ENCODE measurements around the gene PCNP. TPM values are rescaled to one million over a fixed set of nuclear protein-coding genes. Genes with fewer than 3 reads are reported as not detected.

The PCNP gene
- total and polyA plus RNA-seq, 9 of the 15 experiments (the other 6 are each of a cell fraction or from before 2014, with no cell fraction given) = 54.3 to 170 (median 150) TPM

DNA sequence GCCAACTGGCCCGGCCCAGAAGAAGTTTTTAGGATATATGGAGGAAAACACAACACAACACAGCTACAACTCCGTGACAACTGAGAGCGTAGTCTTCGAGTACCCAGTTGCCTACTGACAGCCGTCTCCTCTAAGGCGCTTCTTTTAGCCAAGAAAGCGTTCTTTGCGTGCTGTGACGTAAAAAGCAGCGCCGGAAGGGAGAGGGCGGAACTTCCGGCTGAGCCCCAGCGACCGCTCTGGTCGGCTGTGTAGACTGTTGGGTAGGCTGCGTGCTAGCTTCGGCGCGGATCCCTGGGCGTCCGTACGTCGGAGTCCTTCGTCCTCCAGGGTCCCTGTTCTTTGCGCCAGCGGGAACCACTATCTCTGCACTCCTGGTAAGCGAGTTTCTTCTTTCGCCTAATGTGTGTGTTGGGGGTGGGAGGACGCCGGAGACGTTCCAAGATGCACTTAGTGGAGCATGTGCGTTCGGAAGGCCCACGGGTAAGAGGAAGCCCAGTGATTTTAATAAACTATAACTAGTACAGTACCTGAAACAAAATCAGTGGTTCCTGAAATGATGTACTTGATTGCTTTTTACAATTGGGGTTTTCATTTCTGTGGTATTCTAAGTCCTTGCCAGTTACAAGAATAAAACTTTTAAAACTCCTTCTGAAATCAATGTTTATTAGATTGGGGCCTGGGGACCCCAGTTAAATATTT, 12.2 kb upstream of the PCNP start, which contains the start of gene TRMT10C (continued):
- TF ChIP-seq SREBF1 (IDR thresholded peaks at IDR 0.05; ENCODE audit: borderline replicate concordance, low read depth, low read length) (no peak), HMGN3 (IDR thresholded peaks at IDR 0.05; ENCODE audit: borderline replicate concordance, extremely low read depth, insufficient read length, low read depth, low read length) (no peak), STAT5B (CRISPR knock-in tag; IDR thresholded peaks at IDR 0.05) (no peak)

GRCh38 chr3:101567528-101568317, 6.3 kb upstream of the PCNP start:
- peaks cover 50% of the 10 kb centered on the region for H3K79me2 ChIP-seq (ENCODE audit: control insufficient read depth, insufficient read depth, low read length)
- no peak overlapping the region for H3K9ac ChIP-seq (ENCODE audit: insufficient read depth in 1 of 2, low read depth in 2 of 2, low read length in 2 of 2)
- H3K4me1 ChIP-seq (replicated peaks in 1 of 2; ENCODE audit: control insufficient read depth in 2 of 2, insufficient read depth in 2 of 2, low read length in 2 of 2) = peaks cover 10 to 22% of the 10 kb centered on the region in 2 experiments; a peak in 3 of 5 replicates
- ChIA-PET POLR2A (interaction anchor here (0.5 to 1.0 kb wide), 3 partner anchors 67 to 207 kb away, joined by 3 read pairs; no protein-coding TSS in a partner anchor), CTCF (ENCODE audit: low intra/inter-chr PET ratio) (no interaction called here)
- no peak overlapping the region; the same call in 1 of the 2 replicates for H3K4me2 ChIP-seq (ENCODE audit: insufficient read depth, low read length)
- H3K4me3 ChIP-seq = no peak overlapping the region
- no peaks in the 10 kb centered on the region for H3K9me3 ChIP-seq (replicated peaks; ENCODE audit: control insufficient read depth, insufficient read depth, low read depth, low read length)
- peaks cover 10% of the 10 kb centered on the region; the same call in 1 of the 2 replicates for H4K20me1 ChIP-seq (replicated peaks; ENCODE audit: control insufficient read depth, insufficient read depth, low read length)
- in situ Hi-C loops (cut with MboI) = no loop called here
- WGBS (ENCODE audit: insufficient coverage, low coverage, missing lambda C conversion rate) = 47% methylated on average over 5 of the region's 6 CpGs
- DNase-seq (ENCODE audit: extremely low read depth in 1 of 4, low spot score in 3 of 4) = peak in 3 of 4 experiments; percentile 15 to 32 (median 23)
- intact Hi-C loops (cut with micrococcal nuclease) = loop anchor here (10.0 kb wide), 1 partner anchor 183 kb away; no protein-coding TSS in a partner anchor
- peaks cover 52% of the 10 kb centered on the region; the same call in 2 of the 3 replicates for H3K36me3 ChIP-seq (ENCODE audit: control insufficient read depth, insufficient read depth, low read length)
- H3K27ac ChIP-seq (ENCODE audit: extremely low read depth, low read depth, low read length) = no peak overlapping the region
- no peaks in the 10 kb centered on the region for H3K9me1 ChIP-seq (ENCODE audit: control insufficient read depth, insufficient read depth, low read length)
- no peak for FAIRE-seq
- peak; percentile 20; the same call in 2 of the 3 replicates for ATAC-seq
- H2AFZ ChIP-seq (ENCODE audit: low read depth, low read length) = no peak overlapping the region
- BruUV-seq (replicated peaks) = no TSS peak
- no peaks in the 10 kb centered on the region for H3K27me3 ChIP-seq (ENCODE audit: control insufficient read depth in 2 of 2, insufficient read depth in 2 of 2, low read length in 2 of 2)
- no peak for TF ChIP-seq ZNF347 (CRISPR knock-in tag; IDR thresholded peaks at IDR 0.05; ENCODE audit: low read depth)
- no peak for TF ChIP-seq NFYB (IDR thresholded peaks at IDR 0.05; ENCODE audit: extremely low read depth, insufficient read length)
- TF ChIP-seq POLR2A (conservative IDR thresholded peaks at IDR 0.05) = 0 out of 2 replicates have a peak, but pooled peaks have one; percentile 20
- TF ChIP-seq ZNF274 (IDR thresholded peaks at IDR 0.05; ENCODE audit: borderline replicate concordance, low read depth, low read length) = no peak
- TF ChIP-seq ARID1B (IDR thresholded peaks at IDR 0.05) = 0 out of 2 replicates have a peak, but pooled peaks have one; percentile 17
- TF ChIP-seq NCOA2 (IDR thresholded peaks at IDR 0.05; ENCODE audit: partially characterized antibody in 2 of 2) = no peak
- TF ChIP-seq ZNF444 (CRISPR knock-in tag; IDR thresholded peaks at IDR 0.05) = no peak
- TF ChIP-seq MED1 (CRISPR knock-in tag; IDR thresholded peaks at IDR 0.05; ENCODE audit: borderline replicate concordance) = no peak
- TF ChIP-seq, protein P1, sequence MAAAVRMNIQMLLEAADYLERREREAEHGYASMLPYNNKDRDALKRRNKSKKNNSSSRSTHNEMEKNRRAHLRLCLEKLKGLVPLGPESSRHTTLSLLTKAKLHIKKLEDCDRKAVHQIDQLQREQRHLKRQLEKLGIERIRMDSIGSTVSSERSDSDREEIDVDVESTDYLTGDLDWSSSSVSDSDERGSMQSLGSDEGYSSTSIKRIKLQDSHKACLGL (CRISPR knock-in tag; IDR thresholded peaks at IDR 0.05; ENCODE audit: borderline replicate concordance, poor library complexity, severe bottlenecking) = no peak
- TF ChIP-seq E2F8 (IDR thresholded peaks at IDR 0.05; ENCODE audit: low read depth, partially characterized antibody) = no peak
- no peak for TF ChIP-seq ZNF696 (CRISPR knock-in tag; conservative IDR thresholded peaks at IDR 0.05)
- TF ChIP-seq FOSL1 (tag; conservative IDR thresholded peaks at IDR 0.05) = peak; percentile 44

Measured in K562 (cell line).